HG03039 (cell line): ENCODE measurements around the gene PBX1.

ENCODE experiments used
- ATAC-seq: cut with Tn5 transposase; IDR thresholded peaks from one replicate; pipeline ENCODE4 v1.9.1; 2021; ENCODE audit warnings: mild to moderate bottlenecking, moderate library complexity; ENCODE audit not compliant: unreplicated experiment

PBX1 gene

DNA sequence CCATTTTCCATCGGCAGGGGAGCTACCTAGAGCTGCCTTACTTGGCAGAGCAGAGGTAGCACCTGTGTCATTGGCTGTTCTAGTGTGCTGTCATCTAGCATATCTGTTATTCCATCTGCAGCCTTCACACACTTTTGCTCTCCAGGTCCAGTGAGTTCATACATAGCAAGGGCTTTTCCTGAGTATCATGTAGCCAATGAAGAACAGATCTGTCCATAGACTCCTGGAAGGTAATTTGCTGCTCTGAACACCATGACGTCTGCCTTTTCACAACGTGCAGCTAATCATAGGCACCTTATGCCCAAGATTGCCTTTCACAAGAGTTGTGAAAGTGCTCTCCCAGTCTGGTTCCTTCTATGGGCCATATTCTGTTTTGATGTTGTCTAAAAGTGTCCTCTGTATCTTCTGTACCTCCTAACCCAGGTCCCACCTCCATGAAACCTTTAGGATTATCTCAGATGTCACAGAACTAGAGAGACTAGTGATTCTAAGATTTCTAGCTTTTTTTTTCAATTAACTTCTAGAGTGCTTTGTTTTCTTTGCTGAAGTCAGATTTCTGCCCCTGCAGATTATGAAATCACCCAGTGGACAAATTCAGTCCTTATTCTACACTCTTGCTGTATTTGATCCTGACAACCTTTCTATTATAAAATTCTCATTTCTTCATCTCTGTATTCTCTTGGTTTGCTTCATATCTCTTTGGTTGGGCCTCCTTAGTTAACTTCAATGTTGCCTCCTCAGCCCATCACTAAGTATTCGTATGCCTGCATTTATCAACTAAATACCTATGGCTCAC lies 134.8 kb downstream of the PBX1 start:
- no peak for ATAC-seq

DNA sequence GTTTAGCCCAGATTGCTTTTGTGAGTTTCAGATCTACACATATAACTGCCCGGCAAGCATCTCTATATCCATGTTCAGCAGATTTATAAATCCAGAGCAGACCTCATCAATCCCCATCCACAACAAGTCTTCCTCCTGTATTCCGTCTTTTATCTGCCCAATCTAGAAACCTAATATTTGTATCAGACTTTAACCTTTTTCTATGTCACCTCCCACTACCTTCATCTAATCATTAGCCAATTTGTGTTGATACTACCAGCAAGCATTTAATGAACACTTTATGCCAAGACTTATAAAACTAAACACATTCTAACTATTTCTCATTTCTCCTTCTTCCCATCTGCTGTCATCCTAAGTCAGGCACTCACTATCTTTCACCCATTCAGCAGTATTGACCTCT lies 135.5 kb downstream of the PBX1 start:
- no peak for ATAC-seq

DNA sequence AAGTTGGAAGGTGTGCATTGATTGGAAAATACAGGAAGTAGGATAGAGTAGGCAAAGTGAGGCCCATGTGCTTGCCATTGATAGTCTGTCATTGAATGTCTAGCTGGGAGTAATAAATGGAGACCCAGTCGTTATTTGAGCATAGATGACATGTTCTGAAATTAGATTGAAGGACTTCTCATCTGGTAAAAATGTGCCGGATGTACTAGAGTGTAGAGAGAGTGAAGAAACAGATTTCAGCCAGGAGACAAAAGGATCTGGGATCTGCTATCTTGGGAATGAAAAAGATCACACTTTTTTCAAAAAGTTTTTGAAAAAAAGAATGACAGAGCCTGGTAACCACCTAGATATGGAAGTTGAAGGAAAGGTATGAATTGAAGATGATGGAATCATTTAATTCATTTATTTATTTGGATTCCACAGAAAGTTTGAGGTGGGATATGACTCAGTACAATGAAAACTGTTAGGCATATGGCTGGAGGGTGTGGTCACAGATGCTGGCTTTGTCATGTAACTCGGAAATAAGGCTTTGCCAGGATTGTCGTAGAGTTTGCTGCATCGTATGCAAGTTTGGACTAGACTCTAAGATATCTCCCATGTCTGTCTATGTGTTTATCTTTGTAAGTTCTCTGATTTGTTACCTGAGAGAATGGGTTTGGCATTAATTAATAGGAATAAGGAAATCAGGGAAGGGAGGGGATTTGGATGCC lies 137.1 kb downstream of the PBX1 start:
- no peak for ATAC-seq

GRCh38 chr1:164699815-164700491 lies 141.0 kb downstream of the PBX1 start:
- no peak for ATAC-seq

GRCh38 chr1:164700683-164701082 lies 141.7 kb downstream of the PBX1 start:
- ATAC-seq = no peak

GRCh38 chr1:164701189-164701761 lies 142.3 kb downstream of the PBX1 start:
- no peak for ATAC-seq

- no peak for ATAC-seq
Observed at GRCh38 chr1:164702216-164702615, 143.2 kb downstream of the PBX1 start.

DNA sequence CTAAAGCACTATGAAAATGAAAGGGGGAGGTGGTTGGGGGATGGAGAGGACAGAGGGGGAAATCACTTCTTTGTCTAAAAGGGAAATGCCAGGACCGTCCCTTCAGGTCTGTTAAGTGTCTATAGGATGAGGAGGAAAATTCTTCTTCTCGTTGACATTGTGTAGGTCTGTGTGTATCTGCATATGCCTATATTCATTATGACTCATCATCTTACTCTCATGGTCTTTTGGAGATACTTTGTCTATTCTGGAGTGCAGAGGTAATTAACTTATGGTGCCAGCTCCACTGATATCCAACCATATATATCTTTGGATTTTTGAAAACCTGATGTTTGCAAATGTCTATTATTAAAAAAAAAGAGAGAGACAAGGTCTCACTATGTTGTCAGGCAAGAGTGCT lies 143.7 kb downstream of the PBX1 start:
- no peak for ATAC-seq

DNA sequence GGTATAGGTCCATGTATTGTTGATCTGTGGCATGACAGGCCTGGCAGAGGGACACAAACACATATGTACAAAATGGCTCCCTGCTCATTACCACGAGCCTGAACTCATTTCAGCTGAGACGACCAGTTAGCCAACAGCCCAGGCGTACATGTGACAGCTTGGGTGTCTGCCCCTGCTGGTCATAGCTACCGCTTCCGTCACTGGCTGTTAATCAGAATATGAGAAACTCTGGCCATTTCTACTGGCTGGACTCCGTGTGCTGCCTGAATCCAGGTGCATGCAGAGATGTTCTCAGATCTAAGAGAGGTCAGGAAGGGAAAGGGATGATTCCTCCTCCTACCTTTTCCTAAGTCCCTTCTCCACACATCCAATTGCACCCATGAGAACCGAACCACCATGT lies 144.5 kb downstream of the PBX1 start:
- no peak for ATAC-seq

DNA sequence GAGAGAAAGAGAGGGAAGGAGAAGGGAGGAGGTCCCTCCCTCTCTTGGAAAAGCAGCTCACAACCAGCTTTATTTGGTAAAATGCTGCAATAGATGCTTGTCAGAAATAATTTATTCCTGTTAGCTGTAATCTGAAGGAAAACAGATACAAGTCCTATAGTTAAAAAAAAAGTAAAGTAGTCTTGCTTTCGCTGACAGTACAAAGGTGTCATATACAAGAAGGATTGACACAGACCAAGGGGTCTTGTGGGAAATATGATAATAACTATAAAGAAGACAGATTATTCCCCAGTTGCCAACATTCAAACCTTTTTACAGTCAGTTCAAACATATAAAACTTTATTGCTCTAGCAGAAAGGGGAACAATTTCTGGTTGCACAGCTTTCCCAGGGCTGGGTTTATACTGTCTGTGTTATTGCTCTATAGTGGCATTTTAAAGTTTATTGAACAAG lies 145.0 kb downstream of the PBX1 start:
- ATAC-seq = no peak

GRCh38 chr1:164704954-164705353 lies 146.0 kb downstream of the PBX1 start:
- no peak for ATAC-seq

- ATAC-seq = no peak
Observed at GRCh38 chr1:164706606-164706987, 147.6 kb downstream of the PBX1 start.

GRCh38 chr1:164707868-164708331 lies 148.9 kb downstream of the PBX1 start:
- no peak for ATAC-seq

DNA sequence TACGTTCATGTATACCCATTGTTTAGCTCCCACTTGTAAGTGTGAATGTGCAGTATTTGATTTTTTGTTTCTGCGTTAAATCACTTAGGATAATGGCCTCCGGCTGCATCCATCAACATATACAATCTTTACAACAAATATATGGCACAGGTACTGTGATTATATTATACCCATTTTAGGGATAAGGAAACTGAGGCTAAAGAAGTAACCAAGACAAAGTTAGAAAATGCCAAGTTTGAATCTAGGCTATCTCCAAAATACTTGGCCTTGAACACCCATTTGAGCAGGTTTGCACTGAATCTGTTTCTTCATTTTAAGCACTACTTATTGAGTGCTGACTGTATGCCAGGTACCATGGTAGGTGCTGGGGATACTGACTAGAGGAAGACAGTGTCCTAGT lies 149.6 kb downstream of the PBX1 start:
- ATAC-seq = no peak

- no peak for ATAC-seq
Observed at GRCh38 chr1:164709126-164709525, 150.1 kb downstream of the PBX1 start.

DNA sequence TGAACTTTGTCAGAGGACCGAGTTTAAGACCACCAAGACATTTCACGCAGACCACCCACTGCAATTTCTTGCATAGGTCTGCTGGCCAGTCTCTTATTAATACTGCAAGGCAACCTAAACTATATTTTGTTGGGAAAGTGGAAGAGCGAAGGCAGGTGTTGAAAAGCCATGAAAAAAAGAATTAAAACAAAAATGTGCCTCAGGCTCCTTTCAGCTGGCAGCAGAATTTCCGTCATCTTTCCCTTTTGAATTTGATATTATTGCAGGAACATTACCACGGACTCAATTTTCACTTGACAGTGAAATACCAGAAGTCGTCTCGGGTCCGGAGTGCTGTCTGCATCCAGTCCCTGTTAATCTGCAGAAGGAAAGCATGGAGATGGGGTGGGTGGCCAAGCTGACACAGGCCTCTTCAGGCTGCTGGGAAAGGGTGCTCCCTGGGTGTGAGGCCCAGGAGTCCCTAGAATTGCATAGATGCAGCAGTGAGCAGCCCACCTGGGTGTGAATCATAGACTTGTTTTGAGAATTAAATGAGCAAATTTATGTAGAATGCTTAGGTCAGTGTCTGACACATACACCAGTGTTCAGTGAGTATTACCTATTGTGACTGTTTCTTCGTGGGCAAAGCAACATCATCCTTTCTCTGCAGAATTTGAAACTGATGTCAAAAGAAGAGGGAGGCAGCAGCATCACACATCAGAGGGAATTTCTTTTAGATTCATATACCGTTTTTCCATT lies 150.7 kb downstream of the PBX1 start:
- ATAC-seq = no peak

DNA sequence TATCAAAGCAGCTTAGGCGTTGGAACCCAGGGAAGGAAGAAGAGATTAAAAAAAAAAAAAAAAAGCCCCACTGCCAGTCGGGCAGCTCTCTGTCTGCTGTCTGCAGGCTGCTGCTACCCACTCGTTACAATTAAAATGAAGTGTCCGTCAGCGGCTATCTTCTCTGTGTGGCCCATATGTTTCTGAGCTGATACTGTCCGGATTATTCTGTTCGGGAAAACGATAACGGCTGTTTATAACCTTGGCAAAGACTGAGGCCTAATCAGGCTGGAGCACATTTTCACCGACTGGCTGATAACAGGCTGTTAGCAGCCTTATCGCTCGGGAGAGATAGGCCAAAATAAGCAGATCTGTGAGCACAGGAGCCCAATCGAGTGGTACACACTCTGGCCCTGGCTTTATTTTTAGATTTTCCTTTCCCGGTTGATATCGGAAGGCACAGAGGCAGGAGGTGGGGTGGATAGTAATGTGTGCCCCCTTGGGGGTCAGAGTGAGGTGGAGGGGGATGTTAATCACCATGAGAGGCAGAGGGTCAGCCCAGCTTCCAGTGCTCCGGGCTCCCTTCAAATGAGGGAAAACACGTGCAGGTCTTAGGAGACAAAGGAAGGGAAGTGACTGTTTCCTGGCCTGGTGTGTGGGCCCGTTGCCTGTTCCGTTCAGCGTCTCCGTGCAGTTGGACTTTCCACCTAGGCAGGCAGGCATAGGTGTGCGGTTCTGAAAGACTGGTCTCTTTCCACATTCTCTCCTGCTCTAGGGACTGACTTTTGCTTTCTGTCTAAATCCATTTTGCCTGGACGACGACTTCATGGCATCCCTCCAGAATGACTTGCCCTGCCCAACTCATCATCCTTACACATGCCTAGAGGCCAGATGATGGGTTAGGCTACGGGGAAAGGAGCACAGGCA lies 153.4 kb downstream of the PBX1 start:
- ATAC-seq = no peak

GRCh38 chr1:164713456-164714207 lies 154.6 kb downstream of the PBX1 start:
- ATAC-seq = no peak
